Measurements from ENCODE around the gene PSMF1. TPM values are rescaled to one million over a fixed set of nuclear protein-coding genes. Genes with fewer than 3 reads are reported as not detected.

Gene PSMF1
- total and polyA plus RNA-seq, 2 of the 13 experiments (the other 11 are each of a cell fraction or from before 2014, with no cell fraction given), result 82.5 to 86.0 TPM

DNA sequence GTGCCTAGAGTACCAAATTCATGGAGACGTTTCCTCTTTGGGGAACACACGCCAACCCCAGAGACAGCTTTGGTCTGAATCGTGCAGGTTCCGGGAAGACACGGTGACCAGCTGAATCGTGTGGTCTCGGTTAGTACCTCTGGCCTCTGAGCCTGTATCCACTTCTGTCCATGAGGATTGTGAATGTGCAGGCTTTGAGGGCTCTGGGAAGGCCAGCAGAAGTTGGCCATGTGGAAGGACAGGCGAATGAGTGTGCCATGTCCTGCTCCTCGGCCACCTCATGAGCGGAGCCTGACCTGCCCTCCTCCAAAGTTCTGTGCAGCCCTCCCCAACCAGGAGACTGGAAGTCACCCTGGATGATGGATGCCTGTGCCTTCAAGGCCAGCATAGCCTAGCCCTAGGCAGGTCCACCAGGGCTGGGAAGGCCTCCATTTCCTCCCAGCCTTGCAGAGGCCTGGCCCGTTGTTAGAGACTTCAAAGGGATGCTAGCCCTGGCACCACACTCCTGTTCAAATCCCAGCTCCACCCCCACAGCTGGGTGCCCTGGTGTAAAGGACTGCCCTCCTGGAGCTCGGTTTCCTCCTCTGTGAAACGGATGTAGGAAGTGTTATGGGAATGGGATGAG is 68.1 kb downstream of the PSMF1 start (continued):
- TF ChIP-seq, protein P1, sequence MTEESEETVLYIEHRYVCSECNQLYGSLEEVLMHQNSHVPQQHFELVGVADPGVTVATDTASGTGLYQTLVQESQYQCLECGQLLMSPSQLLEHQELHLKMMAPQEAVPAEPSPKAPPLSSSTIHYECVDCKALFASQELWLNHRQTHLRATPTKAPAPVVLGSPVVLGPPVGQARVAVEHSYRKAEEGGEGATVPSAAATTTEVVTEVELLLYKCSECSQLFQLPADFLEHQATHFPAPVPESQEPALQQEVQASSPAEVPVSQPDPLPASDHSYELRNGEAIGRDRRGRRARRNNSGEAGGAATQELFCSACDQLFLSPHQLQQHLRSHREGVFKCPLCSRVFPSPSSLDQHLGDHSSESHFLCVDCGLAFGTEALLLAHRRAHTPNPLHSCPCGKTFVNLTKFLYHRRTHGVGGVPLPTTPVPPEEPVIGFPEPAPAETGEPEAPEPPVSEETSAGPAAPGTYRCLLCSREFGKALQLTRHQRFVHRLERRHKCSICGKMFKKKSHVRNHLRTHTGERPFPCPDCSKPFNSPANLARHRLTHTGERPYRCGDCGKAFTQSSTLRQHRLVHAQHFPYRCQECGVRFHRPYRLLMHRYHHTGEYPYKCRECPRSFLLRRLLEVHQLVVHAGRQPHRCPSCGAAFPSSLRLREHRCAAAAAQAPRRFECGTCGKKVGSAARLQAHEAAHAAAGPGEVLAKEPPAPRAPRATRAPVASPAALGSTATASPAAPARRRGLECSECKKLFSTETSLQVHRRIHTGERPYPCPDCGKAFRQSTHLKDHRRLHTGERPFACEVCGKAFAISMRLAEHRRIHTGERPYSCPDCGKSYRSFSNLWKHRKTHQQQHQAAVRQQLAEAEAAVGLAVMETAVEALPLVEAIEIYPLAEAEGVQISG (CRISPR knock-in tag; IDR thresholded peaks at IDR 0.05), result peak; percentile 24; the same call in 1 of the 2 replicates
- TF ChIP-seq THAP11 (CRISPR knock-in tag; IDR thresholded peaks at IDR 0.05), result 0 out of 2 replicates have a peak, but pooled peaks have one; percentile 18
- no peak for TF ChIP-seq ZNF749 (CRISPR knock-in tag; IDR thresholded peaks at IDR 0.05; ENCODE audit: borderline replicate concordance)
- no peak for TF ChIP-seq RBM22 (optimal IDR thresholded peaks at IDR 0.05; ENCODE audit: low read length)
- 0 out of 2 replicates have a peak, but pooled peaks have one; percentile 18 for TF ChIP-seq HDAC2 (CRISPR knock-in tag; IDR thresholded peaks at IDR 0.05)
- TF ChIP-seq ZNF563 (CRISPR knock-in tag; IDR thresholded peaks at IDR 0.05), result peak; percentile 32; the same call in 1 of the 2 replicates
- no peak for TF ChIP-seq ZNF335 (CRISPR knock-in tag; IDR thresholded peaks at IDR 0.05)
- TF ChIP-seq, protein P2, sequence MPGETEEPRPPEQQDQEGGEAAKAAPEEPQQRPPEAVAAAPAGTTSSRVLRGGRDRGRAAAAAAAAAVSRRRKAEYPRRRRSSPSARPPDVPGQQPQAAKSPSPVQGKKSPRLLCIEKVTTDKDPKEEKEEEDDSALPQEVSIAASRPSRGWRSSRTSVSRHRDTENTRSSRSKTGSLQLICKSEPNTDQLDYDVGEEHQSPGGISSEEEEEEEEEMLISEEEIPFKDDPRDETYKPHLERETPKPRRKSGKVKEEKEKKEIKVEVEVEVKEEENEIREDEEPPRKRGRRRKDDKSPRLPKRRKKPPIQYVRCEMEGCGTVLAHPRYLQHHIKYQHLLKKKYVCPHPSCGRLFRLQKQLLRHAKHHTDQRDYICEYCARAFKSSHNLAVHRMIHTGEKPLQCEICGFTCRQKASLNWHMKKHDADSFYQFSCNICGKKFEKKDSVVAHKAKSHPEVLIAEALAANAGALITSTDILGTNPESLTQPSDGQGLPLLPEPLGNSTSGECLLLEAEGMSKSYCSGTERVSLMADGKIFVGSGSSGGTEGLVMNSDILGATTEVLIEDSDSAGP (CRISPR knock-in tag; IDR thresholded peaks at IDR 0.05; ENCODE audit: borderline replicate concordance), result peak; percentile 83; the same call in 1 of the 2 replicates
- TF ChIP-seq ZFP36L1 (CRISPR knock-in tag; IDR thresholded peaks at IDR 0.05), result no peak
- peak; percentile 43; the same call in 1 of the 2 replicates for TF ChIP-seq ZNF614 (CRISPR knock-in tag; IDR thresholded peaks at IDR 0.05; ENCODE audit: borderline replicate concordance)
